GM19193 (cell line): ENCODE data around the gene DMXL2.

Experiments used
- POLR2A ChIP-seq: IDR thresholded peaks from 4 replicates; pipeline ENCODE4 v1.6.1; 2011; ENCODE audit not compliant: insufficient read depth, insufficient read length; ENCODE audit errors: extremely low read depth

The DMXL2 gene

DNA sequence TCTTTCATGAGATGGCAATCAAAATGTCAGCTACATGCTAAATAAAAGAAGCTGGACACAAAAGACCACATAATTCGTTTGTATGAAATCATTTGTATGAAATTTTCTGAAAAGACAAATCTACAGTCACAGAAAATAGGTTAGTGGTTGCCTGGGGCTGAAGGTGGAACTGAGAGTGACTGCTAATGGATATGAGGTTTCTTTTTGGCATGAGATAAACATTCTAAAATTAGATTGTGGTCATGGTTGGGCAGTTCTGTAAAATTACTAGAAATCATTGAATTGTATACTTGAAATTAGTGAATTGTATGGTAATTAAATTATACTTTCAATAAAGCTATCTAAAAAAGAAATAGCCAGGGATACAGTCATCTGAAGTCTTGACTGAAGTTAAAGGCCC lies 2.7 kb upstream of the DMXL2 start:
- no peak for TF ChIP-seq POLR2A

DNA sequence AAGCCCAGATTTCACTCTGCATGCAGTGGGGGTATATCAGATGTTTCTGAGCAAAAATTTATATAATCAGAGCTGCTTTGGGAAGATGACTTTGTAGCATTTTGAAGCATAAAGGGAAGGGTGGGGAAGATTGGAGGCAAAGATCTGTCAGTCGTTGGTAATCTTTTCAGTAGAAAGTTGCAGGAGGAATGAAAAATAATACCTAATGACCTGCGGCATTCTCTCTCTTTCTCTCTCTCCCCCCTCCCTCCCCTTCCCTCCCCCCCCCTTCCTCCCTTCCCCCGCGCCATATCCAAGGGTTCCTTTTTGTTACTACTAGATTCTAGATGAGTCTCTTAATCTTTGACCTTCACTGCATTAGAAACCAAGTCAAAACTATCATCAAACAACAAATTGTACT lies 1.5 kb upstream of the DMXL2 start:
- no peak for TF ChIP-seq POLR2A

DNA sequence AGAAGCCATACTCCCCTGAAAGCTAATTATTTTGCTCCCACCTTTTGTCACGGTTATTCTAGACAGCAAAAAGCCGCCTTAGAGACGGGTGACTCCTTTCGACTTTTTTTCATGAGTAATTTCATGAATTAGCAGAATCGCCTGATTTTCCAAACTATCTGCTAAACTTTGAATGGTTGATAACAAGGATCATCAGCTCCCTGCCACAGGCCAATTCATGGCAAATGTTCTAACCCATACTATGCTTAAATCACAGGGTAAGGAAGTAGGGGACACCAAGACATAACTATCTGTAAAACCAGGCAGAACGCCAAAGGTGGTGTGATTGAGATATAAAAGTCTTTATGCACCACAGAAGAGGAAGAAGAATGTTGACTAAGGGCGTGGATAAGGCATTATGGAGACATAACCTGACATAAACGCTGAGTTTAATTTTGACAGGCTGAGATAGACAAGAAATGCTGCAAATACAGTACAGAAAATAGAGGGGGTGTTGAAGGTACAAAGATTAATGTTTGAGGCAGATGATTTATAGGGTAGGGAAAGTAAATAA lies 891 bp upstream of the DMXL2 start:
- TF ChIP-seq POLR2A, result no peak

DNA sequence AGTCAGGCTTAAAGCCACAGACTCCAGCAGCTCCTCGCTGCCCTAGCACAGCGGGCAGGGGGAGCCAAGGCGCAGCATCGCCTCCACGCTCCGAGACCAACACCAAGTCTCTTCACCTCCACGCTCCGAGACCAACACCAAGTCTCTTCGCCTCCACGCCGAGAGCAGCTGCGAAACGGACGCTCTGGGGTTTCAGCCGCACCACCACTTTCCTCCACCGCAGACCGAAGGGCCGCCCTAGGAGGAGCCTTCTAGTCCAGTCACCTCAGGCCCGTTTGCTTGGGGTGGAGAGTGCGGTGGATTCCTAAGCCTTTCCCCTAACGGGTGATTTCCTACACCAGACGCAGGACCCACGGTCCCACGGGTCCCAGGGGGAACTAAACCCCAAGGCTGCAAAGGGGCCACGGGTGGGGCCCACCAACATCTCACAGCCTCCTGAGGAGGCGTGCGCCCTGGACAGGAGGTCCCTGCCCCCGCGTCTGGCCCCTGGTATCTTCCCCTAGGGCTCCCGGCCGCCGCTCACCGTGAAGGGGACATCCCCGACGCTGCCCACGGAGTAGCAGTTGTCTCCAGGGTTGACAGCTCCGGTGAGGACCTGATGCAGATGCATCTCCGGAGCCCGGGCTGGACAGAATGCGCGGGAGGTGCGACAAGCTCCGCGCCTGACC lies 501 bp downstream of the DMXL2 start:
- no peak for TF ChIP-seq POLR2A

DNA sequence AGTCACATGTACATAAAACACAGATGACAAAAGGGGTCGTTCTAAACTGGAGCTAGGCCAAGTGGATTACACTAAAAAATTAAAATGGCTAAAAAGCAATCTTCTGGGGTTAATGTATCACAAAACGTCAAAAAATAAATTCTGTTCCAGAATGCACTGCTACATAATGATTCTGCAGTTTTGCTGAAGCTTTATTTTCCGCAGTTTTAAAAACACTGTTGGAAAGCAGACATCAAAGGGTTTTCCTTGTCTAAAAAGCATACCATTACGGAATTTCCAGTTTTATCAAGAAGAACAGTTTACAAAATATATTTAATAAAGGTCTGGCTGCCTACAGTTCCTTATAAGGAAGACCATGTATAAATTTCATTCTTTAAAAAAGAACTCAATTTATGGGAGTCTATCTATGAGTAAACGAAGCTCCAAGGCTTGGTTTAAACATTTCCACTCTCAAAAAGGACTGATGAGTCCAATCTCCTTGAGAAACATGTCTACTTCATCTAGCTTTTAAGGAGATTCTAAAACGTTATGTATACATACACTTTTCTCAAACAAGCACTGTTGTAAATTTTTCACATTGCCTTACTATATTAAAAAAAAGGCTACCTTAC lies 1.3 kb downstream of the DMXL2 start:
- no peak for TF ChIP-seq POLR2A

DNA sequence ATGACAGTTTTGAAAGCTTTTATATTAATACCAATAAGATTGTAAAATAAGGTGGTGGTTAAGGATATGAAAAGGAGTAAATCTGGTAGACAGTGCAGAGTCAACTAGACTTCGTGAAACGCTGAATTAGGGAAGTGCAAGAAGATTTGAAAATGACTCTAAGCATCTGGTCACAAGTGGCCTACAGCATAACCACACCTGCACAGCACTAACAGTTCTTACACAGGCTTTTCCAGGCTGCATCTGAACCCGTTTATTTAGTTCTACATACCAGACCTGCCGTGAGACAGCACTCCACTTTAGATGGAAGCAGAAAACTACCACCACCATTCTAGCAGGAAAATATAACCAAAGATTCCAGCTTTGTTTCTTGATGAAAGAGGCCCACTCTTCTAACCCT lies 1.9 kb downstream of the DMXL2 start:
- no peak for TF ChIP-seq POLR2A

DNA sequence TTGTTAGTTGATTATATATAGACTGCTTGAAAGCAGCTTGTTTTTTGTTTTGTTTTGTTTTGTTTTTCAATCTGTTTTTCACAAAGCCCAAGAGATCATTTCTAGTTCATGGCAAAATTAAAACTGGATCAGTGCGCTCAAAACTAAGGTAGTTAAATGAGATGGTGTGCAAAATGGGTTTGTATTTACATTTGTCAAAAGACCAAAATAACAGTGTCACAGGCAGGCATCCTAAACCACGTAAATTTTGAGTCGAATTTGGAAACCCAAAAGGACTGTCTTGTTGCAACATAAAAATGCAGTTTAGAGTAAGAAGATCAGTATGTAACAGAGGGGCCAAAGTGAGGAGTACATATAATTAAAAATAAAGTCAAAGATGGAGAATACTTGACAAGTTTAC lies 2.4 kb downstream of the DMXL2 start:
- TF ChIP-seq POLR2A, result no peak

DNA sequence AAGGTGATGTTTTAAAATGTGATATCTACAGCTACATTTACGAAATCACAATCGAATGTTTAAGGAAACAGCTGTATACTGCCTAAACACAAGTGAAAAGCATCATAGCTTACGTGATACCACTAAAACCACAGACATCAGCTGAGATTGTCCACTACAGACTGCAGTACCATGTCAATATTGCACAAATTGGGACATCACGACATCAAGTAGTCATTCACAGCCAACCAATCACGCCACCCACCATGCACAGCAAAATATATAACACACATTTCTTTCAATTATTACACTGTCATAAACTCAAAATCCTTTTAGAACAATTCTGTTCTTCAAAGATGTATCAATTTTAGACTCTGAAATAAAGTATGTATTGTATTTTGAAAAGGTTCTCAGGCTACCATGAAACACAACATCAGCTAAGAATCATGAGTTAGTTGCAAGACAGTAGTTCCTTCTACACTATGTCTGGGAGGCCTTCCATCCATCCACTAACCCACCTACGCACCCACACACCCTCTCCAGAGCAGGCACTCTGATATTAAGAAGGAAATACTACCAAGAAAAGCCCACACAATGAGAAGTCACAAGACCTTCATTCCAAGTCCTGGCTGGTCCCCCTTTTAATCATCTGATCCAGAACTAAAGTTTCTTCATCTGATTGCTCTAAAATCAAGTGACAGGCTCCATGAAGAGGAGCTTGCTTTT lies 3.1 kb downstream of the DMXL2 start:
- no peak for TF ChIP-seq POLR2A

DNA sequence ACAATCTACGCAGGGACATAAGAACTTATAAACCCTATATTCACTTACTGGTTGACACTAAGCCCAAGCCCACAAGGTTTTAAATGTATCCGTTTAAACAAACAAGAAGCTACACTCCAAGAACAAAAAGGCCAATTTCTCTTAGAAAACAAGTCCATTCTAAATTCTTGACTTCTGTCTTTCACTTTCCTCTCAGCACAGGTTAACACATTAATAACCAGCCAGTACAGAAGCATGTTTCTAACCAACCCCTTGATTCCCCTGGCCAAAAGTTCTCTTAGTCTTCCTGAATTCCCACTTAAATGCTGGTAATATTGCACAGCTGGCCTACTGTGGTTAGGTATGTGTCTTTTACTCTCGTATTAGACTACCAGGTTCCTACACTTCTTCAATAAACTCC lies 4.7 kb downstream of the DMXL2 start:
- TF ChIP-seq POLR2A, result no peak

DNA sequence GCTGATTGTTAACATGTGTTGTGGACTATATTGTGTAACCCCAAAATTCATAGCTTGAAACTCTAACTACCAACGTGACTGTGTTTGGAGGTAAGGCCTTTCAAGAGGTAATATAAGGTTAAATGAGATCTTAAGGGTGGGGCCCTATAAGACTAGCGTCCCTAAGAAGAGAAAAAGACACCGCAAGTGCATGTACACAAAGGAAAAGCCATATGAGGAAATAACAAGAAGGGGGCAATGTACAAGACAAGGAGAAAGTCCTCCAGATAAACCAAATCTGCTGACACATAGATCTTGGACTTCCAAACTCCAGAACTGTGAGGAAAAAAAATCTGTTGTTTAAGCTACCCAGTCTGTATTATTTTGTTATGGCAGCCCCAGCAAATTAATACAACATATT lies 8.6 kb downstream of the DMXL2 start:
- TF ChIP-seq POLR2A, result no peak

DNA sequence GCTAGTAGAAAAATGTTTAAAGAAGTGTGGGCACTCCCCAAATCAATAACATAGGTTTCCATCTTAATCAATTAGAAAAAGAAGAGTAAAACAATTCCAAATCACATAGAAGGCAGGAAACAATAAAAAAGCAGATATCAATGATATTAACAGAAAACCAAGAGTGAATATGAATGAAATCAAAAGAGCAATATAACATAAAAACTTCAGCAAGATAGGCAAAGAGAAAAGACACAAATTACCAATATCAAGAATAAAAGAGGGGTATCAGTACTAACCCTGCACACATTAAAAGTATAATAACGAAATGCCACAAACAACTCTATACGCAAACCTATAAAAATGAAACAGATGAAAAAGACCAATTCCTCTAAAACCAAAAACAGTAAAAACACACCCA lies 19.6 kb downstream of the DMXL2 start:
- TF ChIP-seq POLR2A, result no peak

DNA sequence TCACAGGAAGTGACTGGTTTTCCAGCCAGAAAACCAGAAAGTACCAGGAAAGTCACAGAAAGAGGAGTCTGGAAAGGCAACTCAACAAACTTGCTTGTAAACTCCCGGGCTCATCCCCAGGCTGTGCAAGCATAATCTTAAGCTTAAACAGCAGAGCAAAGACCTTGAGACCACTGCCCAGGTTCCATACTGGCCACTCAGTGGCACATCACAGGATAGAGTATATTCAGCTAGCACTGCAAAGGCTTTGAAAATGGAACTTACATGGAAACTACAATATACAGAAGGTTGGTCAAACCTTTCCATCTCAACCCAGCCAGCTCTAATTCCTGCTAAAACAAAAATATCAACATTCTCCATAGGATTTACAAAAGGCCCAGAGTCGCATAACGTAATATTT lies 20.1 kb downstream of the DMXL2 start:
- no peak for TF ChIP-seq POLR2A

DNA sequence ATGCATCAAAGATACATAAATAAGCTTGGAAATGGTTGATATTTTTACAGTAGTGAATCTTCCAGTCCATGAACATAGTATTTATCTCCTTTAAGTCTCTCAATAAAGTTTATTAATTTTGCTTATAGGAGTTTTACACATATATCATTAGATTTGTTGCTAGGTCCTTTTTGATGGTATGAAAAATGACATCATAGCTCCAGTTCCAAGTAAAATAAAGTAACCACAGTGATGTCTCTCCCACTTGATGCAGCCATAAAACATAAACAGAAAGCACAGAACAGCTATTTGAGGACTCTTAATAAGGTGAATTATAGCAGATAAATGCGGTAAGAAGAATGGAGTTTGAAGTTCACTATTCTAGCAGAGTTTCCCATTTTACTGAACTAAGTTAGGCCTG lies 20.8 kb downstream of the DMXL2 start:
- no peak for TF ChIP-seq POLR2A

DNA sequence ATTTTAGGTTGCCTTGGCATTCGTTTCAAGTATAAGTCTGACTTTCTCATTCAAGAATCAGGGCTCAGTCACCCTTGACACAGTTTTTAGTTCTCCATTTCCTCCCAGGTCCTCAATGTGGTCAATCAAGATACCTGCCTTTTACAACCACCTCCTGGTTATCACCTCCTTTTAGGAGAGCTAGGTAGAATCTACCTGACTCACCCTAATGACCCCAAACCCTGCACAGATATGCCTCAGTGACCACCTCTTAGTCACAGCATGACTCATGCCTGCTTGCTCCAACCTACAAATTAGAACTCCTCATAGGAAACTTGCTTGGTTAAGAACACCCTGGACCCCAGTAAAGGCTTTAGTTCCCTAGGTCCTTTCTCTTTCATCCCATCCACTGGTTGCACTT lies 22.5 kb downstream of the DMXL2 start:
- no peak for TF ChIP-seq POLR2A

DNA sequence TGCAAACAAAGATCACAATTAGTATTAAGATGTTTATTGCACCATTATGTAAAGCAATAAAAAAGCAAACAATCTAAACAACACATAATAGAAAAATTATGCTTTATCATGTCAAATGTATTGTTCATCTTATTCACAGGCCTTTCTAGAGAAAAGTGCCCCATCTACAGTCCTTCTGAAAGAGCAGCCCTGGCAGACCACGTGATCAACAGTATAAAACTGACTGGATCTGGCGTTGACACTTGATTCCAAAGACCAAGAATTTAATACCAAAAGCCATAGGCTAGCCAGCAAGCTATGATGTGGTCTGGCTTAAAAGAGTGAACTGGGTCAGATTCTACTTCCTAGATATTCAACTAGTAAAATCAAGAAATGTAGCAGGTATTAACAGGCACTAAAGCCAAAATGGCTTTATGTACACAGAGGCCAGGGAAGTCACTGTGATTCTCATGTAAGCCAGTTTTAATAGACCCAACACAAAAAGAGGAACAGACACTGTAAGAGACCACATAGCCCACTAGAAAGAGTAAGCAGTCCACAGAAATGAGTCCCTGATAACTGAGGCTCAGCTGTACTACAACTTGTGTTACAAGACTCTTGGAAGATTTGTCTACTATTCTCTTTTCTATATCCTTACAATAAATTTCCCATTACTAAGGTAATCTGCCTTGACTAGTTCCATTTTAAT lies 32.5 kb downstream of the DMXL2 start:
- no peak for TF ChIP-seq POLR2A
